Testis (tissue), 2 donors: Measurements from ENCODE around the gene CA6.

Experiments
- POLR2A ChIP-seq: fragments of 450-650 bp; IDR thresholded peaks from one replicate; pipeline ENCODE4 v1.6.1; 2017; ENCODE audit warnings: antibody characterized with exemption, mild to moderate bottlenecking, moderate library complexity
- TF ChIP-seq, protein P1 (sequence below), 3 experiments: fragments of 450-650 bp in 2 of 3; fragments of 200-600 bp in 1 of 3; sonication (generic) in 1 of 3; IDR thresholded peaks; one replicate each; pipeline ENCODE4 v1.5.1; 2016 to 2019; ENCODE audit warnings: antibody characterized with exemption in 3 of 3, mild to moderate bottlenecking in 2 of 3, moderate library complexity in 1 of 3

DNA sequence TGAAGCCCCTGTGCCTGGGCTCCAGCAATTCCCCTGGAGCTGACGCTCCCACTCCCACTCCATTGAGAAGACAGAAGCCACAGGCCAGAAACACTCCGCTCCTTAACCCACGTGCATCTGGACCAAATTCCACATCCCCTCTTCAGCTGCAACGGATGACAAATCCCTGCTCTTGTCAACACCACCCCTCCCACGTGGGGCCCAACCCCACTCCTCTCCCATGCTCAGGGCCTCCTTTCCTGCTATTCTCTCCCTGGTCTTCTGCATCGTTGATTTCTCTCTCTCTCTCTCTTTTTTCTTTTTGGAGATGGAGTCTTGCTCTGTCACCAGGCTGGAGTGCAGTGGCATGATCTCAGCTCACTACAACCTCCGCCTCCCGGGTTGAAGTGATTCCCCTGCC is 18.3 kb downstream of the CA6 start:
- TF ChIP-seq, protein P1, sequence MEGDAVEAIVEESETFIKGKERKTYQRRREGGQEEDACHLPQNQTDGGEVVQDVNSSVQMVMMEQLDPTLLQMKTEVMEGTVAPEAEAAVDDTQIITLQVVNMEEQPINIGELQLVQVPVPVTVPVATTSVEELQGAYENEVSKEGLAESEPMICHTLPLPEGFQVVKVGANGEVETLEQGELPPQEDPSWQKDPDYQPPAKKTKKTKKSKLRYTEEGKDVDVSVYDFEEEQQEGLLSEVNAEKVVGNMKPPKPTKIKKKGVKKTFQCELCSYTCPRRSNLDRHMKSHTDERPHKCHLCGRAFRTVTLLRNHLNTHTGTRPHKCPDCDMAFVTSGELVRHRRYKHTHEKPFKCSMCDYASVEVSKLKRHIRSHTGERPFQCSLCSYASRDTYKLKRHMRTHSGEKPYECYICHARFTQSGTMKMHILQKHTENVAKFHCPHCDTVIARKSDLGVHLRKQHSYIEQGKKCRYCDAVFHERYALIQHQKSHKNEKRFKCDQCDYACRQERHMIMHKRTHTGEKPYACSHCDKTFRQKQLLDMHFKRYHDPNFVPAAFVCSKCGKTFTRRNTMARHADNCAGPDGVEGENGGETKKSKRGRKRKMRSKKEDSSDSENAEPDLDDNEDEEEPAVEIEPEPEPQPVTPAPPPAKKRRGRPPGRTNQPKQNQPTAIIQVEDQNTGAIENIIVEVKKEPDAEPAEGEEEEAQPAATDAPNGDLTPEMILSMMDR (IDR thresholded peaks at IDR 0.05) = no peak
- TF ChIP-seq POLR2A = no peak
